Large intestine (tissue), 3 donors: ENCODE measurements around the gene CYP24A1. TPM values are rescaled to one million over a fixed set of nuclear protein-coding genes. Genes with fewer than 3 reads are reported as not detected.
A peak's percentile ranks its signal among the peaks of the same experiment; 100 is the strongest.

ENCODE experiments used
- DNase-seq, 2 donors: peaks; one replicate each; pipeline versions ENCODE4 v3.0.0 to v3.0.0-alpha.2; 2013
- H3K27ac ChIP-seq: one replicate; pipeline ENCODE4 v1.5.1; 2013; ENCODE audit warnings: low read length
- H3K27me3 ChIP-seq: 2 replicates; pipeline ENCODE4 v1.6.1; 2013; ENCODE audit warnings: low read length; ENCODE audit not compliant: control insufficient read depth, insufficient read depth
- H3K36me3 ChIP-seq: 2 replicates; pipeline ENCODE4 v1.6.1; 2013; ENCODE audit warnings: low read length; ENCODE audit not compliant: control insufficient read depth, insufficient read depth
- H3K4me1 ChIP-seq: one replicate; pipeline ENCODE4 v1.6.1; 2013; ENCODE audit warnings: low read length; ENCODE audit not compliant: control insufficient read depth, insufficient read depth
- H3K4me3 ChIP-seq: one replicate; pipeline ENCODE4 v1.5.1; 2013; ENCODE audit warnings: low read length
- H3K9me3 ChIP-seq: one replicate; pipeline ENCODE4 v1.6.1; 2013; ENCODE audit warnings: mild to moderate bottlenecking, low read depth, low read length, moderate library complexity; ENCODE audit not compliant: control insufficient read depth
- WGBS: methylation state at CpG from one replicate; pipeline ENCODE4 v1.1.5; 2013; ENCODE audit warnings: low lambda C conversion rate; ENCODE audit not compliant: insufficient coverage; 5-methylcytosine and 5-hydroxymethylcytosine counted together
- polyA plus RNA-seq: library from polyadenylated mRNA; unstranded; fragments of 120-200 nt; gene quantifications from one replicate; pipeline ENCODE4 v1.2.1, GENCODE V29; 2013

Gene CYP24A1
- polyA plus RNA-seq, 1 donor, result not detected

- Histone ChIP-seq H3K36me3 (no peaks in the 10 kb centered on the region), H3K4me1 (no peaks in the 10 kb centered on the region), H3K4me3 (no peak overlapping the region), H3K27ac (no peak overlapping the region), H3K9me3 (no peaks in the 10 kb centered on the region), H3K27me3 (no peaks in the 10 kb centered on the region)
- no CpG with 5 or more reads among the region's 1 CpG for WGBS
- DNase-seq, result no peak
These were observed 51.6 kb downstream of the CYP24A1 start for GRCh38 chr20:54122189-54122588.

GRCh38 chr20:54119744-54120143, 54.0 kb downstream of the CYP24A1 start:
- H3K36me3 ChIP-seq, result no peaks in the 10 kb centered on the region
- no peaks in the 10 kb centered on the region for H3K27me3 ChIP-seq
- H3K9me3 ChIP-seq, result no peaks in the 10 kb centered on the region
- no peak overlapping the region for H3K27ac ChIP-seq
- H3K4me3 ChIP-seq, result no peak overlapping the region
- 83% methylated on average over 1 of the region's 2 CpGs for WGBS
- DNase-seq, result no peak
- peaks cover 10% of the 10 kb centered on the region for H3K4me1 ChIP-seq

GRCh38 chr20:54118220-54119001, 55.4 kb downstream of the CYP24A1 start:
- Histone ChIP-seq H3K27ac (no peak overlapping the region), H3K4me3 (no peak overlapping the region), H3K27me3 (no peaks in the 10 kb centered on the region), H3K4me1 (peaks cover 19% of the 10 kb centered on the region), H3K9me3 (no peaks in the 10 kb centered on the region), H3K36me3 (no peaks in the 10 kb centered on the region)
- no peak for DNase-seq
- WGBS, result 100% methylated on average over 1 of the region's 9 CpGs

GRCh38 chr20:54116550-54117235, 57.1 kb downstream of the CYP24A1 start:
- no peak overlapping the region for H3K27ac ChIP-seq
- H3K9me3 ChIP-seq, result no peaks in the 10 kb centered on the region
- H3K4me3 ChIP-seq, result no peak overlapping the region
- H3K4me1 ChIP-seq, result peaks cover 27% of the 10 kb centered on the region
- WGBS, result 100% methylated on average over 1 of the region's 4 CpGs
- H3K36me3 ChIP-seq, result no peaks in the 10 kb centered on the region
- no peak for DNase-seq
- no peaks in the 10 kb centered on the region for H3K27me3 ChIP-seq

GRCh38 chr20:54115172-54115854, 58.5 kb downstream of the CYP24A1 start:
- WGBS, result no CpG with 5 or more reads among the region's 15 CpGs
- Histone ChIP-seq H3K4me3 (no peak overlapping the region), H3K36me3 (no peaks in the 10 kb centered on the region), H3K27ac (peak overlapping the region; percentile 43), H3K4me1 (peaks cover 27% of the 10 kb centered on the region), H3K9me3 (no peaks in the 10 kb centered on the region), H3K27me3 (no peaks in the 10 kb centered on the region)
- no peak for DNase-seq

- Histone ChIP-seq H3K27ac (peak overlapping the region; percentile 46), H3K36me3 (no peaks in the 10 kb centered on the region), H3K27me3 (no peaks in the 10 kb centered on the region), H3K4me1 (peaks cover 27% of the 10 kb centered on the region), H3K9me3 (no peaks in the 10 kb centered on the region), H3K4me3 (no peak overlapping the region)
- DNase-seq, result no peak
- 86% methylated on average over 2 of the region's 2 CpGs for WGBS
These were observed 59.7 kb downstream of the CYP24A1 start for GRCh38 chr20:54114109-54114508.

- peak; percentile 89 to 92 for DNase-seq
- H3K4me1 ChIP-seq, result peaks cover 27% of the 10 kb centered on the region
- peak overlapping the region; percentile 46 for H3K27ac ChIP-seq
- H3K9me3 ChIP-seq, result no peaks in the 10 kb centered on the region
- H3K36me3 ChIP-seq, result no peaks in the 10 kb centered on the region
- H3K27me3 ChIP-seq, result no peaks in the 10 kb centered on the region
- no peak overlapping the region for H3K4me3 ChIP-seq
- no CpG with 5 or more reads among the region's 2 CpGs for WGBS
These were observed 60.2 kb downstream of the CYP24A1 start for GRCh38 chr20:54113566-54113965.

GRCh38 chr20:54112221-54112884, 61.4 kb downstream of the CYP24A1 start:
- Histone ChIP-seq H3K27me3 (no peaks in the 10 kb centered on the region), H3K36me3 (no peaks in the 10 kb centered on the region), H3K27ac (no peak overlapping the region), H3K4me1 (peaks cover 37% of the 10 kb centered on the region), H3K4me3 (no peak overlapping the region), H3K9me3 (no peaks in the 10 kb centered on the region)
- no CpG with 5 or more reads among the region's 4 CpGs for WGBS
- DNase-seq, result peak; percentile 21 to 39

GRCh38 chr20:54111460-54111859, 62.3 kb downstream of the CYP24A1 start:
- Histone ChIP-seq H3K4me1 (peaks cover 37% of the 10 kb centered on the region), H3K9me3 (no peaks in the 10 kb centered on the region), H3K4me3 (no peak overlapping the region), H3K36me3 (no peaks in the 10 kb centered on the region), H3K27ac (no peak overlapping the region), H3K27me3 (no peaks in the 10 kb centered on the region)
- no CpG with 5 or more reads among the region's 2 CpGs for WGBS
- no peak for DNase-seq

- Histone ChIP-seq H3K4me3 (no peak overlapping the region), H3K9me3 (no peaks in the 10 kb centered on the region), H3K27me3 (no peaks in the 10 kb centered on the region), H3K27ac (no peak overlapping the region), H3K36me3 (no peaks in the 10 kb centered on the region), H3K4me1 (peaks cover 32% of the 10 kb centered on the region)
- no CpG with 5 or more reads among the region's 3 CpGs for WGBS
- DNase-seq, result no peak
These were observed 63.3 kb downstream of the CYP24A1 start for GRCh38 chr20:54110457-54110856.
